Stimulated activated naive CD8-positive, alpha-beta T cell treated with anti-CD3 and anti-CD28 coated beads, Interleukin-15, Interleukin-2, amounts not matched to agents 100 ng/mL and 50 ng/mL, for 24 hours (primary cell): ENCODE measurements around the gene PLXNB1.

Experiments
- H3K27ac Mint-ChIP-seq: one replicate; pipeline ENCODE4 v1.8.0; 2021; ENCODE audit warnings: mild to moderate bottlenecking, mixed read lengths
- H3K27me3 Mint-ChIP-seq: one replicate; pipeline ENCODE4 v1.8.0; 2021; ENCODE audit warnings: mixed read lengths
- H3K36me3 Mint-ChIP-seq: one replicate; pipeline ENCODE4 v1.8.0; 2021; ENCODE audit warnings: low read depth, mixed read lengths
- H3K4me1 Mint-ChIP-seq: one replicate; pipeline ENCODE4 v1.8.0; 2021; ENCODE audit warnings: low read depth, mixed read lengths
- H3K4me3 Mint-ChIP-seq: one replicate; pipeline ENCODE4 v1.8.0; 2021; ENCODE audit warnings: mild to moderate bottlenecking, mixed read lengths
- H3K9me3 Mint-ChIP-seq: one replicate; pipeline ENCODE4 v1.8.0; 2021; ENCODE audit warnings: mixed read lengths

Gene PLXNB1

DNA sequence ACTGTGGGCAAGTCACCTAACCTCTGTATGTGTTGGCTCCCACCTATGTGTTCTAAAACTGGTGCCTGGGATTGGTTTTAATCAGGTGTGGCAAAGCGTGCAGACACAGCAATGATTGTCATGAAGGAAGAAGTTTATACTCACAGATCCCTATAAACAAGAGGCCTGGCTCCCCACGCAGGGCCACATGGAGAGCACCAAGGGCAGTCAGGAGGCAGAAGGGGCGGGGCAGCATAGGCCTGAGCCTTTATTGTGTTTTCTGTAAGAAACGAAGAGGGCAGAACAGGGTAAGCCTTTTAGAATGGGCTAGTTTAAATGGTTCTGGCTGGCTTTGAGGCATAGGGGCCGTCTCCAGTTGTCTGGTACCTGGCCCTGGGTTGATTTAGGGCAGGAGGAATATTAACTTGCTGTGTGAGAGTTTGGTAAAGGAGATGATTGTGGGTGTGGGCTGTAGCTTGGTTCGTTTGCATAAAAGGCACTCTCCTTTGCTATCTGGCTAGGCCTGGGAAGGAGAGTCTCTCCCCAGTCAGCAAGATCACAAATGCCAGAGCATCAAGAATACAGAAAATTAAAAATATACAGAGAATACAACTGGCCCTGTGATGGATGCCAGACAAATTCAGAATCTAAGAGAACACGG lies 60.1 kb downstream of the PLXNB1 start:
- H3K4me1 Mint-ChIP-seq, result no peaks in the 10 kb centered on the region
- peak overlapping the region; percentile 34 for H3K27ac Mint-ChIP-seq
- H3K36me3 Mint-ChIP-seq, result no peaks in the 10 kb centered on the region
- H3K9me3 Mint-ChIP-seq, result no peaks in the 10 kb centered on the region
- no peak overlapping the region for H3K4me3 Mint-ChIP-seq
- no peaks in the 10 kb centered on the region for H3K27me3 Mint-ChIP-seq

DNA sequence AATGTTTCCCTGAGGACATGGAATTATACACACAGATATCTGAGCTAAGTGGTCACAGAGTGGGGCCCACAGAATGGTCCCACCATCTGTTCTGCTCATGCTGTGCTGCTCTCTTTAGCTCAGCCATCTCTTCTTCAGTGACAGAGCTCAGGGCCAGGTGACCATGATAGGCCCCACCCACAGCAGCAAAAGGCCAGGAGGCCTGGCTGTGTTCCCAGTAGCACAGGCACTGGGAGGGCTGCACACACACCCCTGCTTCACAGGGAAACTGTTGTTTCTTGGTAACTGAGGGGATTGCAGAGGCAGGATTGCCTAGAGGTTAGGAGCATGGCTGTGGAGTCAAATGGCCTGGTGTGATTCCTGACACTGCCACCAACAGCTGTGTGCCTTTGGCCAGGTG lies 62.7 kb downstream of the PLXNB1 start:
- Mint-ChIP-seq H3K9me3 (peaks cover 2% of the 10 kb centered on the region), H3K27me3 (no peaks in the 10 kb centered on the region), H3K27ac (no peak overlapping the region), H3K4me1 (no peaks in the 10 kb centered on the region), H3K4me3 (no peak overlapping the region), H3K36me3 (peaks cover 3% of the 10 kb centered on the region)

DNA sequence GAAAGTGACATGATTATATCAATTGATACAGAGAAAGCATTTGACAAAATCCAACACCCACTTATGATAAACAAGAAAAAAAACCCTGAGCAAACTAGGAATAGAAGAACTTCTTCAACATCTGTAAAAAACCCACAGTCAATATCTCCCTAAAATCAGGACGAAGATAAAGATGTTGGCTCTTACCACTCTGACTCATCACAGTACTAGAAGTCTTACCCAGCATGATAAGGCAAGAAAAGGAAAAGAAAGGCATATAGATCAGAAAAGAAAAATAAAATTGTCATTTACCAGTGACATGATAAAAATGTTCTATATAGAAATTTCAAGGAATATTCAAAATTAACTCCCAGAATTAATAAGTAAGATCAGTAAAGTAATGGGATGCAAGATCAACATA lies 65.0 kb downstream of the PLXNB1 start:
- Mint-ChIP-seq H3K9me3 (peaks cover 10% of the 10 kb centered on the region), H3K4me3 (no peak overlapping the region)

DNA sequence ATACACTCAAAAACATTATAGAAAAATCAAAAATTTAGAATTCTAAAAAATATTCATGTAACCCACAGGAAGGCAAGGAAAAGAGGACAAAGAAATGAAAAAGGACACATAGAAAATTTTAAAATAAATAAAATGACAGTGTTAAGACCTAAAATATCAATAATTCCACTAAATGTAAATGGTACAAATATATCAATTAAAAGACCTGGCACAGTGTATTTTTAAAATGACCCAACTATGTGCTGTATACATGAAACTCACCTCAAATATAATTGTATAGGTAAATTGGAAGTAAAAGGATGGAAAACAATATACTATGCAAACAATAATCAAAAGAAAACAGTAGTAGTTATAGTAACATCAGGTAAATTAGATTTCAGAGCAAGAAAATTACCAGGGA lies 68.0 kb downstream of the PLXNB1 start:
- Mint-ChIP-seq H3K27me3 (peaks cover 11% of the 10 kb centered on the region), H3K27ac (no peak overlapping the region), H3K36me3 (peaks cover 6% of the 10 kb centered on the region)

More for the DNA sequence above, 65.0 kb downstream of the PLXNB1 start:
- no peak overlapping the region for H3K27ac Mint-ChIP-seq
- H3K4me1 Mint-ChIP-seq, result no peaks in the 10 kb centered on the region
- peaks cover 6% of the 10 kb centered on the region for H3K36me3 Mint-ChIP-seq
- peaks cover 6% of the 10 kb centered on the region for H3K27me3 Mint-ChIP-seq

DNA sequence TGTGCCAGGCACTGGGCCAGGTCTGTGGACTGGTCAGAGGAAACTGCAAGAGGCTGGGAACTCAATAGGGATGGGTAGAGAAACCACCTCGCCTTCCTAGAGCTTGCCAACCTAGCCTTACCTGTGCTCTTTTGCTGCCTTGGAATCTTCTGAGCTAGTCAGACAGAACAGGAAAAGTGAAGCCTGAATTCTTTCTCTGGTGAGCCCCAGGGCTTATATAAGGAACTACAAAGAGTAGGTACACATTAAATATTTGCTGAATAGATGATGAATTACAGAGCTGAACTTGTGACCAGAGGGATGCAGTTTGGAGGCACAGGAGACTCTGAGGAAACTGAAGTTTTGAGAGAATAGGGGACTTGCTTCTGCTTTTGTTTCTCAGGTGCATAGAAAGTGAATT lies 73.5 kb downstream of the PLXNB1 start:
- Mint-ChIP-seq H3K27me3 (peaks cover 24% of the 10 kb centered on the region), H3K4me1 (no peaks in the 10 kb centered on the region), H3K27ac (no peak overlapping the region), H3K9me3 (peaks cover 5% of the 10 kb centered on the region), H3K4me3 (no peak overlapping the region), H3K36me3 (no peaks in the 10 kb centered on the region)

More for the DNA sequence above, 68.0 kb downstream of the PLXNB1 start:
- H3K4me1 Mint-ChIP-seq, result no peaks in the 10 kb centered on the region
- peaks cover 10% of the 10 kb centered on the region for H3K9me3 Mint-ChIP-seq
- no peak overlapping the region for H3K4me3 Mint-ChIP-seq

DNA sequence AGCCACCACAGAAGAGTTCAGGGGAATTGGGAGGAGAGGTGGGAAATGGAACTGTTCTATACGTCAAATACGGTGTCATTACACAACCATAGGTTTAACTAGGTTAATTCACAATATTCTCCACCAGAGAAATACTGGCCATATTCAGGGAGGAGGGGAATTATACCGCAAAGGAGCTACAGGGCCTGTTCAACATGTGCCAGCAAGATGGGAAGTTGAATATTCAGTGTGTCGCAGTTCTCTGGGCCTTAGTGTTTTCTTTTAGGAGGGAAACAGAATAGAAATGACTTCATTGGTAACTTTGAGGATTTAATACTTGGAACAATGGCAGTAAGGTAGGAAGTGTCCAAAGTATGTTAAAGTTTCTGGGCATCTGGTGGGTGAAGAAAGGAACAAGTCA lies 75.9 kb downstream of the PLXNB1 start:
- Mint-ChIP-seq H3K27me3 (peaks cover 18% of the 10 kb centered on the region), H3K4me3 (no peak overlapping the region), H3K27ac (no peak overlapping the region), H3K4me1 (no peaks in the 10 kb centered on the region), H3K36me3 (no peaks in the 10 kb centered on the region), H3K9me3 (no peaks in the 10 kb centered on the region)
